Natural killer cell (primary cell): ENCODE data around the gene ASPDH. TPM values are rescaled to one million over a fixed set of nuclear protein-coding genes. Genes with fewer than 3 reads are reported as not detected.

Source experiments
- ATAC-seq, 3 donors: fragments of 150-1000 bp in 2 of 3; fragments of 200-7000 bp in 1 of 3; cut with Tn5 transposase; 1 replicate in 1 of 3; 2 replicates in 2 of 3; pipeline ENCODE4 v1.10.0; 2021; ENCODE audit warnings: mild to moderate bottlenecking in 2 of 3, moderate library complexity in 2 of 3
- DNase-seq, 2 donors: peaks; one replicate each; pipeline versions ENCODE4 v3.0.0 to v3.0.0-alpha.2; 2013 to 2021; ENCODE audit warnings: mixed read lengths in 1 of 2
- H3K27ac ChIP-seq: one replicate; pipeline ENCODE4 v1.5.1; 2013; ENCODE audit warnings: mild to moderate bottlenecking, low read length
- H3K27me3 ChIP-seq: one replicate; pipeline ENCODE4 v1.6.1; 2013; ENCODE audit warnings: low read length; ENCODE audit not compliant: control insufficient read depth, insufficient read depth
- H3K36me3 ChIP-seq: one replicate; pipeline ENCODE4 v1.6.1; 2013; ENCODE audit warnings: low read length; ENCODE audit not compliant: control insufficient read depth, insufficient read depth
- H3K4me1 ChIP-seq: one replicate; pipeline ENCODE4 v1.6.1; 2013; ENCODE audit warnings: low read length; ENCODE audit not compliant: control insufficient read depth, insufficient read depth
- H3K4me3 ChIP-seq: one replicate; pipeline ENCODE4 v1.5.1; 2013; ENCODE audit warnings: low read length
- H3K9me3 ChIP-seq: one replicate; pipeline ENCODE4 v1.6.1; 2013; ENCODE audit warnings: low read length; ENCODE audit not compliant: control insufficient read depth, insufficient read depth
- H3K27ac Mint-ChIP-seq, 2 donors: one replicate each; pipeline ENCODE4 v1.8.0; 2022; ENCODE audit warnings: mild to moderate bottlenecking in 2 of 2, mixed read lengths in 2 of 2, moderate library complexity in 1 of 2
- H3K27me3 Mint-ChIP-seq, 2 donors: one replicate each; pipeline ENCODE4 v1.8.0; 2022; ENCODE audit warnings: low read depth in 2 of 2, mixed read lengths in 2 of 2
- H3K36me3 Mint-ChIP-seq: one replicate; pipeline ENCODE4 v1.8.0; 2022; ENCODE audit warnings: mixed read lengths
- H3K4me1 Mint-ChIP-seq, 2 donors: one replicate each; pipeline ENCODE4 v1.8.0; 2022; ENCODE audit warnings: mixed read lengths in 2 of 2
- H3K4me3 Mint-ChIP-seq: one replicate; pipeline ENCODE4 v1.8.0; 2022; ENCODE audit warnings: mild to moderate bottlenecking, moderate library complexity, mixed read lengths
- H3K9me3 Mint-ChIP-seq, 2 donors: one replicate each; pipeline ENCODE4 v1.8.0; 2022; ENCODE audit warnings: mixed read lengths in 2 of 2
- CTCF ChIP-seq: fragments of 200-600 bp; IDR thresholded peaks from one replicate; pipeline ENCODE4 v1.8.0; 2022; ENCODE audit warnings: antibody characterized with exemption
- WGBS: methylation state at CpG from one replicate; pipeline ENCODE4 v1.1.7; 2013; ENCODE audit warnings: missing lambda C conversion rate; ENCODE audit not compliant: insufficient coverage; 5-methylcytosine and 5-hydroxymethylcytosine counted together
- intact Hi-C: fragments of 100-400 bp; cut with micrococcal nuclease; formaldehyde crosslinking; loops from one replicate; pipeline ENCODE4 v1.14.2; 2022
- total RNA-seq, 4 donors: library from RNA; stranded (reverse); fragments of 120-200 nt in 1 of 4; gene quantifications; one replicate each; pipeline versions ENCODE4 v1.2.3 to v1.2.4, GENCODE V29; 2013 to 2022

ASPDH gene
- total RNA-seq, 3 donors from 2014 or later (not counting 1 experiment from before 2014, with no cell fraction given) = not detected

GRCh38 chr19:50466706-50467039, 47.0 kb downstream of the ASPDH start:
- intact Hi-C loops = no loop called here
- Histone ChIP-seq H3K9me3 (no peaks in the 10 kb centered on the region), H3K27ac (no peak overlapping the region), H3K27me3 (no peaks in the 10 kb centered on the region), H3K4me3 (no peak overlapping the region), H3K36me3 (no peaks in the 10 kb centered on the region), H3K4me1 (no peaks in the 10 kb centered on the region)
- Mint-ChIP-seq H3K27me3 (peaks cover 0 to 12% of the 10 kb centered on the region in 2 donors), H3K4me1 (no peaks in the 10 kb centered on the region), H3K27ac (no peak overlapping the region), H3K4me3 (no peak overlapping the region), H3K9me3 (no peaks in the 10 kb centered on the region), H3K36me3 (no peaks in the 10 kb centered on the region)
- TF ChIP-seq CTCF = no peak
- 86% methylated on average over 11 of the region's 11 CpGs for WGBS
- DNase-seq (no peak), ATAC-seq (no peak)

GRCh38 chr19:50465986-50466705, 47.6 kb downstream of the ASPDH start:
- Mint-ChIP-seq H3K9me3 (no peaks in the 10 kb centered on the region), H3K27ac (no peak overlapping the region), H3K36me3 (no peaks in the 10 kb centered on the region), H3K27me3 (peaks cover 0 to 15% of the 10 kb centered on the region in 2 donors), H3K4me3 (no peak overlapping the region), H3K4me1 (peaks cover 0 to 4% of the 10 kb centered on the region in 2 donors)
- Histone ChIP-seq H3K36me3 (no peaks in the 10 kb centered on the region), H3K9me3 (no peaks in the 10 kb centered on the region), H3K4me1 (peaks cover 2% of the 10 kb centered on the region), H3K4me3 (no peak overlapping the region), H3K27me3 (no peaks in the 10 kb centered on the region), H3K27ac (no peak overlapping the region)
- TF ChIP-seq CTCF = no peak
- DNase-seq (no peak), ATAC-seq (no peak)
- WGBS = 71% methylated on average over 29 of the region's 29 CpGs
- intact Hi-C loops = no loop called here

GRCh38 chr19:50465000-50465399, 48.7 kb downstream of the ASPDH start:
- no peak for ATAC-seq
- Histone ChIP-seq H3K27ac (no peak overlapping the region), H3K36me3 (no peaks in the 10 kb centered on the region), H3K27me3 (no peaks in the 10 kb centered on the region), H3K4me1 (peaks cover 8% of the 10 kb centered on the region), H3K4me3 (no peak overlapping the region), H3K9me3 (no peaks in the 10 kb centered on the region)
- WGBS = 92% methylated on average over 13 of the region's 13 CpGs
- Mint-ChIP-seq H3K36me3 (no peaks in the 10 kb centered on the region), H3K9me3 (no peaks in the 10 kb centered on the region), H3K27me3 (peaks cover 0 to 19% of the 10 kb centered on the region in 2 donors), H3K27ac (no peak overlapping the region), H3K4me1 (peaks cover 0 to 6% of the 10 kb centered on the region in 2 donors), H3K4me3 (no peak overlapping the region)
- TF ChIP-seq CTCF = no peak
- intact Hi-C loops = no loop called here
- no peak for DNase-seq

- Mint-ChIP-seq H3K4me1 (peaks cover 0 to 6% of the 10 kb centered on the region in 2 donors), H3K27me3 (peaks cover 0 to 19% of the 10 kb centered on the region in 2 donors), H3K36me3 (no peaks in the 10 kb centered on the region), H3K9me3 (no peaks in the 10 kb centered on the region), H3K27ac (no peak overlapping the region), H3K4me3 (no peak overlapping the region)
- intact Hi-C loops = no loop called here
- H3K9me3 ChIP-seq = no peaks in the 10 kb centered on the region
- no peak overlapping the region for H3K27ac ChIP-seq
- 85% methylated on average over 19 of the region's 19 CpGs for WGBS
- no peak for DNase-seq
- H3K4me1 ChIP-seq = peaks cover 11% of the 10 kb centered on the region
- no peak for TF ChIP-seq CTCF
- no peaks in the 10 kb centered on the region for H3K36me3 ChIP-seq
- H3K27me3 ChIP-seq = no peaks in the 10 kb centered on the region
- H3K4me3 ChIP-seq = no peak overlapping the region
- ATAC-seq = no peak
Observed at GRCh38 chr19:50464348-50464747, 49.4 kb downstream of the ASPDH start.
